Fibroblast of skin of back (primary cell): ENCODE results near the gene GRIN1.

Experiments
- DNase-seq: peaks from one replicate; pipeline ENCODE4 v3.0.0-alpha.2; 2013

GRIN1 gene

GRCh38 chr9:137148242-137148641, 9.3 kb downstream of the GRIN1 start:
- DNase-seq: no peak

- no peak for DNase-seq
Measured at GRCh38 chr9:137148661-137149060, 9.7 kb downstream of the GRIN1 start.

GRCh38 chr9:137149363-137149762, 10.4 kb downstream of the GRIN1 start:
- no peak for DNase-seq

- no peak for DNase-seq
Measured at GRCh38 chr9:137149942-137150616, 11.1 kb downstream of the GRIN1 start.

GRCh38 chr9:137150617-137151457, 11.9 kb downstream of the GRIN1 start:
- DNase-seq: peak; percentile 34

- DNase-seq: no peak
Measured at GRCh38 chr9:137152844-137153405, 14.0 kb downstream of the GRIN1 start.

GRCh38 chr9:137156567-137157375, 17.8 kb downstream of the GRIN1 start:
- DNase-seq: no peak

- no peak for DNase-seq
Measured at GRCh38 chr9:137157618-137158415, 18.9 kb downstream of the GRIN1 start.

- DNase-seq: no peak
Measured at GRCh38 chr9:137158625-137159024, 19.7 kb downstream of the GRIN1 start.

- DNase-seq: no peak
Measured at GRCh38 chr9:137159105-137160053, 20.4 kb downstream of the GRIN1 start.

GRCh38 chr9:137160054-137160425, 21.1 kb downstream of the GRIN1 start:
- DNase-seq: no peak

- no peak for DNase-seq
Measured at GRCh38 chr9:137160716-137161557, 22.0 kb downstream of the GRIN1 start.

GRCh38 chr9:137161558-137162486, 22.9 kb downstream of the GRIN1 start:
- no peak for DNase-seq

- DNase-seq: no peak
Measured at GRCh38 chr9:137162505-137163364, 23.8 kb downstream of the GRIN1 start.

GRCh38 chr9:137163365-137163715, 24.4 kb downstream of the GRIN1 start:
- no peak for DNase-seq

GRCh38 chr9:137163805-137164204, 24.9 kb downstream of the GRIN1 start:
- DNase-seq: no peak

GRCh38 chr9:137164370-137165249, 25.7 kb downstream of the GRIN1 start:
- DNase-seq: no peak
